ENCODE data around the gene MMP15.

MMP15 gene

GRCh38 chr16:58022601-58023371 lies 2.8 kb upstream of the MMP15 start:
- H3K4me1 ChIP-seq (ENCODE audit: insufficient read depth, low read length): peaks cover 18% of the 10 kb centered on the region; the same call in 1 of the 2 replicates
- H3K27ac ChIP-seq (ENCODE audit: low read length): no peak overlapping the region
- no peak overlapping the region for H3K4me3 ChIP-seq (ENCODE audit: low read length)
- H3K36me3 ChIP-seq (ENCODE audit: insufficient read depth, low read depth, low read length): 0 out of 2 replicates have a peak, but pooled peaks cover 4% of the 10 kb centered on the region
- no peak overlapping the region for H3K9ac ChIP-seq (ENCODE audit: low read depth, low read length)
- H3K27me3 ChIP-seq (ENCODE audit: insufficient read depth, low read length): peaks cover 20% of the 10 kb centered on the region; the same call in 1 of the 2 replicates
- no peaks in the 10 kb centered on the region for H3K9me3 ChIP-seq (ENCODE audit: insufficient read depth, low read depth, low read length)

GRCh38 chr16:58024486-58025350 lies 836 bp upstream of the MMP15 start:
- peak overlapping the region; percentile 81 for H3K4me3 ChIP-seq (ENCODE audit: low read length)
- H3K27ac ChIP-seq (ENCODE audit: low read length): no peak overlapping the region
- 0 out of 2 replicates have a peak, but pooled peaks cover 4% of the 10 kb centered on the region for H3K36me3 ChIP-seq (ENCODE audit: insufficient read depth, low read depth, low read length)
- H3K4me1 ChIP-seq (ENCODE audit: insufficient read depth, low read length): peaks cover 31% of the 10 kb centered on the region
- peak overlapping the region; percentile 60; the same call in 1 of the 2 replicates for H3K9ac ChIP-seq (ENCODE audit: low read depth, low read length)
- H3K9me3 ChIP-seq (ENCODE audit: insufficient read depth, low read depth, low read length): no peaks in the 10 kb centered on the region
- H3K27me3 ChIP-seq (ENCODE audit: insufficient read depth, low read length): peaks cover 20% of the 10 kb centered on the region; the same call in 1 of the 2 replicates

- 0 out of 2 replicates have a peak, but pooled peaks cover under 1% of the 10 kb centered on the region for H3K36me3 ChIP-seq (ENCODE audit: insufficient read depth, low read depth, low read length)
- H3K9me3 ChIP-seq (ENCODE audit: insufficient read depth, low read depth, low read length): no peaks in the 10 kb centered on the region
- peaks cover 20% of the 10 kb centered on the region; the same call in 1 of the 2 replicates for H3K27me3 ChIP-seq (ENCODE audit: insufficient read depth, low read length)
- H3K27ac ChIP-seq (ENCODE audit: low read length): no peak overlapping the region
- peak overlapping the region; percentile 81 for H3K4me3 ChIP-seq (ENCODE audit: low read length)
- H3K9ac ChIP-seq (ENCODE audit: low read depth, low read length): peak overlapping the region; percentile 67; the same call in 1 of the 2 replicates
- H3K4me1 ChIP-seq (ENCODE audit: insufficient read depth, low read length): peaks cover 31% of the 10 kb centered on the region
Observed at GRCh38 chr16:58026139-58026704, 668 bp downstream of the MMP15 start.

GRCh38 chr16:58026705-58027160 lies 1.2 kb downstream of the MMP15 start:
- H3K27ac ChIP-seq (ENCODE audit: low read length): no peak overlapping the region
- peaks cover 20% of the 10 kb centered on the region; the same call in 1 of the 2 replicates for H3K27me3 ChIP-seq (ENCODE audit: insufficient read depth, low read length)
- H3K9me3 ChIP-seq (ENCODE audit: insufficient read depth, low read depth, low read length): no peaks in the 10 kb centered on the region
- H3K9ac ChIP-seq (ENCODE audit: low read depth, low read length): peak overlapping the region; percentile 67; the same call in 1 of the 2 replicates
- peak overlapping the region; percentile 81 for H3K4me3 ChIP-seq (ENCODE audit: low read length)
- no peaks in the 10 kb centered on the region for H3K36me3 ChIP-seq (ENCODE audit: insufficient read depth, low read depth, low read length)
- peaks cover 31% of the 10 kb centered on the region for H3K4me1 ChIP-seq (ENCODE audit: insufficient read depth, low read length)

GRCh38 chr16:58027161-58027915 lies 1.8 kb downstream of the MMP15 start:
- Histone ChIP-seq H3K9me3 (ENCODE audit: insufficient read depth, low read depth, low read length) (no peaks in the 10 kb centered on the region), H3K27ac (ENCODE audit: low read length) (no peak overlapping the region), H3K9ac (ENCODE audit: low read depth, low read length) (peak overlapping the region; percentile 67; the same call in 1 of the 2 replicates), H3K36me3 (ENCODE audit: insufficient read depth, low read depth, low read length) (no peaks in the 10 kb centered on the region), H3K4me3 (ENCODE audit: low read length) (peak overlapping the region; percentile 81), H3K4me1 (ENCODE audit: insufficient read depth, low read length) (peaks cover 29% of the 10 kb centered on the region), H3K27me3 (ENCODE audit: insufficient read depth, low read length) (peaks cover 20% of the 10 kb centered on the region; the same call in 1 of the 2 replicates)

- Histone ChIP-seq H3K9ac (ENCODE audit: low read depth, low read length) (no peak overlapping the region), H3K36me3 (ENCODE audit: insufficient read depth, low read depth, low read length) (no peaks in the 10 kb centered on the region), H3K4me1 (ENCODE audit: insufficient read depth, low read length) (peaks cover 23% of the 10 kb centered on the region), H3K27ac (ENCODE audit: low read length) (peak overlapping the region; percentile 12), H3K27me3 (ENCODE audit: insufficient read depth, low read length) (peaks cover 20% of the 10 kb centered on the region; the same call in 1 of the 2 replicates), H3K9me3 (ENCODE audit: insufficient read depth, low read depth, low read length) (no peaks in the 10 kb centered on the region), H3K4me3 (ENCODE audit: low read length) (peak overlapping the region; percentile 81)
Observed at GRCh38 chr16:58027916-58028455, 2.4 kb downstream of the MMP15 start.

- no peaks in the 10 kb centered on the region for H3K9me3 ChIP-seq (ENCODE audit: insufficient read depth, low read depth, low read length)
- peak overlapping the region; percentile 12 for H3K27ac ChIP-seq (ENCODE audit: low read length)
- no peaks in the 10 kb centered on the region for H3K36me3 ChIP-seq (ENCODE audit: insufficient read depth, low read depth, low read length)
- peaks cover 14% of the 10 kb centered on the region; the same call in 1 of the 2 replicates for H3K27me3 ChIP-seq (ENCODE audit: insufficient read depth, low read length)
- H3K4me3 ChIP-seq (ENCODE audit: low read length): peak overlapping the region; percentile 81; the same call in 1 of the 2 replicates
- H3K9ac ChIP-seq (ENCODE audit: low read depth, low read length): no peak overlapping the region
- peaks cover 17% of the 10 kb centered on the region for H3K4me1 ChIP-seq (ENCODE audit: insufficient read depth, low read length)
Observed at GRCh38 chr16:58028541-58029070, 3.1 kb downstream of the MMP15 start.

- H3K27ac ChIP-seq (ENCODE audit: low read length): no peak overlapping the region
- no peaks in the 10 kb centered on the region for H3K9me3 ChIP-seq (ENCODE audit: insufficient read depth, low read depth, low read length)
- no peak overlapping the region for H3K4me3 ChIP-seq (ENCODE audit: low read length)
- H3K4me1 ChIP-seq (ENCODE audit: insufficient read depth, low read length): peaks cover 13% of the 10 kb centered on the region
- no peaks in the 10 kb centered on the region for H3K36me3 ChIP-seq (ENCODE audit: insufficient read depth, low read depth, low read length)
- H3K9ac ChIP-seq (ENCODE audit: low read depth, low read length): no peak overlapping the region
- H3K27me3 ChIP-seq (ENCODE audit: insufficient read depth, low read length): peaks cover 6% of the 10 kb centered on the region; the same call in 1 of the 2 replicates
Observed at GRCh38 chr16:58029410-58029809, 3.9 kb downstream of the MMP15 start.

GRCh38 chr16:58030136-58030840 lies 4.7 kb downstream of the MMP15 start:
- Histone ChIP-seq H3K36me3 (ENCODE audit: insufficient read depth, low read depth, low read length) (no peaks in the 10 kb centered on the region), H3K9ac (ENCODE audit: low read depth, low read length) (no peak overlapping the region), H3K27ac (ENCODE audit: low read length) (no peak overlapping the region), H3K9me3 (ENCODE audit: insufficient read depth, low read depth, low read length) (no peaks in the 10 kb centered on the region), H3K4me1 (ENCODE audit: insufficient read depth, low read length) (peaks cover 13% of the 10 kb centered on the region), H3K4me3 (ENCODE audit: low read length) (no peak overlapping the region), H3K27me3 (ENCODE audit: insufficient read depth, low read length) (no peaks in the 10 kb centered on the region)
